Chondrocyte (in vitro differentiated cells): Measurements from ENCODE around the gene DDX59. TPM values are rescaled to one million over a fixed set of nuclear protein-coding genes. Genes with fewer than 3 reads are reported as not detected.

Experiments
- DNase-seq: peaks from one replicate; pipeline ENCODE4 v3.0.0; 2021; ENCODE audit warnings: mixed read lengths, low spot score
- H3K27ac Mint-ChIP-seq: one replicate; pipeline ENCODE4 v1.8.0; 2021; ENCODE audit warnings: mild to moderate bottlenecking, moderate library complexity, mixed read lengths; ENCODE audit not compliant: unreplicated experiment
- H3K27me3 Mint-ChIP-seq: 2 replicates; pipeline ENCODE4 v1.8.0; 2021; ENCODE audit warnings: low read depth, mixed read lengths
- H3K36me3 Mint-ChIP-seq: 2 replicates; pipeline ENCODE4 v1.8.0; 2021; ENCODE audit warnings: low read depth, mixed read lengths
- H3K4me1 Mint-ChIP-seq: 2 replicates; pipeline ENCODE4 v1.8.0; 2021; ENCODE audit warnings: low read depth, mild to moderate bottlenecking, mixed read lengths
- H3K4me3 Mint-ChIP-seq: one replicate; pipeline ENCODE4 v1.8.0; 2021; ENCODE audit warnings: mild to moderate bottlenecking, moderate library complexity, mixed read lengths; ENCODE audit not compliant: unreplicated experiment
- H3K9me3 Mint-ChIP-seq: 2 replicates; pipeline ENCODE4 v1.8.0; 2021; ENCODE audit warnings: low read depth, mixed read lengths
- CTCF ChIP-seq: fragments of 200-600 bp; sonication (generic); IDR thresholded peaks from 2 replicates; pipeline ENCODE4 v1.5.0; 2021; ENCODE audit warnings: antibody characterized with exemption, mild to moderate bottlenecking, moderate library complexity
- total RNA-seq: library from RNA; stranded (reverse); gene quantifications from 3 replicates; pipeline ENCODE4 v1.2.1, GENCODE V29; 2021

Gene DDX59
- total RNA-seq, 1 donor from 2014 or later = 15.9 TPM

GRCh38 chr1:200673952-200674823 is 4.5 kb upstream of the DDX59 start:
- Mint-ChIP-seq H3K4me3 (no peak overlapping the region), H3K9me3 (no peaks in the 10 kb centered on the region), H3K36me3 (no peaks in the 10 kb centered on the region), H3K4me1 (peaks cover 34% of the 10 kb centered on the region), H3K27me3 (no peaks in the 10 kb centered on the region), H3K27ac (peak overlapping the region; percentile 73)
- no peak for DNase-seq
- no peak for TF ChIP-seq CTCF

- H3K27ac Mint-ChIP-seq = peak overlapping the region; percentile 43
- no peaks in the 10 kb centered on the region for H3K9me3 Mint-ChIP-seq
- H3K27me3 Mint-ChIP-seq = no peaks in the 10 kb centered on the region
- peaks cover 47% of the 10 kb centered on the region for H3K4me1 Mint-ChIP-seq
- H3K4me3 Mint-ChIP-seq = no peak overlapping the region
- DNase-seq = no peak
- H3K36me3 Mint-ChIP-seq = no peaks in the 10 kb centered on the region
- no peak for TF ChIP-seq CTCF
Measured at GRCh38 chr1:200671235-200671786, 1.6 kb upstream of the DDX59 start.

GRCh38 chr1:200670242-200671118 is 773 bp upstream of the DDX59 start:
- Mint-ChIP-seq H3K27ac (peak overlapping the region; percentile 100), H3K36me3 (no peaks in the 10 kb centered on the region), H3K27me3 (no peaks in the 10 kb centered on the region), H3K4me1 (peaks cover 55% of the 10 kb centered on the region), H3K4me3 (peak overlapping the region; percentile 97), H3K9me3 (no peaks in the 10 kb centered on the region)
- no peak for TF ChIP-seq CTCF
- DNase-seq = no peak

GRCh38 chr1:200668514-200669313 is 993 bp downstream of the DDX59 start:
- no peaks in the 10 kb centered on the region for H3K27me3 Mint-ChIP-seq
- peaks cover 1% of the 10 kb centered on the region for H3K36me3 Mint-ChIP-seq
- peak overlapping the region; percentile 80 for H3K4me3 Mint-ChIP-seq
- H3K9me3 Mint-ChIP-seq = no peaks in the 10 kb centered on the region
- H3K4me1 Mint-ChIP-seq = peaks cover 47% of the 10 kb centered on the region
- H3K27ac Mint-ChIP-seq = peak overlapping the region; percentile 94
- no peak for TF ChIP-seq CTCF
- DNase-seq = no peak
